ENCODE results near the gene VN1R4.
"Not testable (repeated sequence)": the region's sequence is repeated elsewhere in the genome, so short reads cannot be mapped to it uniquely, and the experiment has no call there.

VN1R4 gene, protein sequence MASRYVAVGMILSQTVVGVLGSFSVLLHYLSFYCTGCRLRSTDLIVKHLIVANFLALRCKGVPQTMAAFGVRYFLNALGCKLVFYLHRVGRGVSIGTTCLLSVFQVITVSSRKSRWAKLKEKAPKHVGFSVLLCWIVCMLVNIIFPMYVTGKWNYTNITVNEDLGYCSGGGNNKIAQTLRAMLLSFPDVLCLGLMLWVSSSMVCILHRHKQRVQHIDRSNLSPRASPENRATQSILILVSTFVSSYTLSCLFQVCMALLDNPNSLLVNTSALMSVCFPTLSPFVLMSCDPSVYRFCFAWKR

DNA sequence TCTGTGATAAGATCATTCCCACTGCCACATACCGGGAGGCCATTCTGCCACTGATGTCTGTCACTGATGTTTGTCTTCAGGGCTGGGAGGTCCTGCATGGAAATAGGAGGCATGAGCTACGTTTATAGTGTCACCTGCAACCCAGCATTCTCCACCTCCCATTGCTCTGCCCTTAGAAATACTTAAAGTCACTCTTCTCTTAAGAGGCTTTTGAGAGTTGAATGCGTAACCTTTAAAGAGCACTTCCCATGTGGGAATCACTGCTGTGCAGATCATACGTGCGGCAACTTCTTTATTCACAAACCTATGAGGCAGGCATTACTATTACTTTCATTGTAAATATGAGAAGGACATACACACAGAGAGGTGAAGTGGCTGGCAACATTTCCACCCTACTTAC, at the start of gene VN1R4:
Gene VN1R4, minus strand, starts transcription at position 101 of the 400 bp plus-strand sequence. Its CDS starts 58 bp downstream, at position 43.
- not testable (repeated sequence) for H3K4me3 ChIP-seq (ENCODE audit: low read depth, low read length)

DNA sequence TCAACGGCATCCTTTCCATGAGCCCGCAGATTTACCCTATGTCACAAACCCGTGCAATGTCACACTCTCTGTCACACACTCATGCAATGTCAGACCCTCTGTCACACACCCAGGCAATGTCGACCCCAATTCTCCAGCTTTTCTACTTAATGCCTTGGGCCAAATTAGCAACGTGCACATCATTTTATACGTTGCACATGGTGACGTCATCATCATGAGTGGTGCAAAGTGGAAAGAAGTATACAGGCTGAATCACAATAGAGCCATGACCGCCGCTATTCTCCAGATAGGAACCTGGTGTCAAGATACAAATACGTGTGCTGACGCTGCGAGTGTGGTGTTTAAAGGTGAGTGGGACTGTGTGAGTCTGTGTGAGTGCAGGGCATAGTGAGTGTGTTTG, 44.4 kb upstream of the VN1R4 start:
- no peak overlapping the region for H3K4me3 ChIP-seq (ENCODE audit: low read depth, low read length)

DNA sequence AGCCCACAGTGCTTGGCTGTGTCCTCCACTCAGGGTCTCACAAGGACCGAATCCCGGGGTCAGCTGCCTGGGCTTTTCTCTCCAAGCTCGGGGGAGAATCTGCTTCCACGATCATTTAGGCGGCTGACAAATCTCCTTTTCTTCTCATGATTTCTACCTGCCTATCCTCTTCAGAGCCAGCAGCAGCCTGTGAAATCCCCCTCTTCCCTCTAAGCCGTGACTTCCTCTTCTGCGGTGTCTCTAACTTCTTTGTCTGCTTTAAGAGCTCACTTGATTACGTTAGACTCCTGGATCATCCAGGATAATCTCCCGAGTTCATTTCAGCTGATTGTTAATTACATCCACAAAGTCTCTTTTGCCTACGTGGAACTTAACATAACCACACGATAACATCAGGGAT, 43.5 kb upstream of the VN1R4 start:
- no peak overlapping the region for H3K4me3 ChIP-seq (ENCODE audit: low read depth, low read length)

DNA sequence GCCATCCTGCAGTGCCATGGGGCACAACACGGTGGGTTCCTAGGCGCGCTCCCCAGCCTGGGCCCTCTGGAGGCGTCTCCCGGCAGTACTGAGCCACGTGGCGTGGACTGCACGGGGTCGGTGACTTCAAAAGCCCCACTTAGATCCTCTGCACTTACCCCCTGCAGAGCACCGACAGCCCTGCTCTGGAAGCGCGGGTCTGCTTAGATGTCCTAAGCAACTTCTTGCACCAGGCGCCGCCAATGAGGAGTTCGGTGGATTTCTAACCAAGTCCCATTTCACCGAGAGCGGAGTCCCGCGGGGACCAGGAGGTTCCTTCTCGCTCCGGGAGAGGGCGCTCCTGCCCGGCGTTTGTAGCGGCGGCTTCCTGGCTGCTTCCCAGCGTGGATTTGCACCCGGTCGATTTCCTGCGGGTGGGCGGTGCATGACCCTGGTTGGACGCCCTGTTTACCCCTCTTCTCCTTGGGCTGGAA, 40.9 kb upstream of the VN1R4 start:
- no peak overlapping the region for H3K4me3 ChIP-seq (ENCODE audit: low read depth, low read length)

DNA sequence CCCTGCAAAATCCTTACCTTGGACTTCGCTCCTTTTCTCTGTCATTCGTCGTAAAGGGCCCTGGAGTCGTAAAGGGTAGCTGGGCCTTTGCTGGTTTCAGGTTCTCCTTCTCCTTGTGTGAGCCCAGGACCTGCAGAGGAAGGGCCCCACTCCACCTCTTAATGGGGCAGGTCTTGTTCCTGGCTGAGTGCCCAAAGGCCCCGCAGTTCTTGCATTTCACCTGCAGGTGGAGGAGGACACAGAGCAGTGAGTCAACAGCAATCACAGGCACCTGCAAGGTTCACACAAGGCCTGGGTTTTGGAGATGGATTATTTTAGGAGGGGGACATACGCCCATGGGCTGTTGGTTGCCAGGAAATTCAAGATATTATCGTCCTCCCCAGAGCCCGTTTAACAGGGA, 33.8 kb upstream of the VN1R4 start:
- H3K4me3 ChIP-seq (ENCODE audit: low read depth, low read length) = not testable (repeated sequence)

DNA sequence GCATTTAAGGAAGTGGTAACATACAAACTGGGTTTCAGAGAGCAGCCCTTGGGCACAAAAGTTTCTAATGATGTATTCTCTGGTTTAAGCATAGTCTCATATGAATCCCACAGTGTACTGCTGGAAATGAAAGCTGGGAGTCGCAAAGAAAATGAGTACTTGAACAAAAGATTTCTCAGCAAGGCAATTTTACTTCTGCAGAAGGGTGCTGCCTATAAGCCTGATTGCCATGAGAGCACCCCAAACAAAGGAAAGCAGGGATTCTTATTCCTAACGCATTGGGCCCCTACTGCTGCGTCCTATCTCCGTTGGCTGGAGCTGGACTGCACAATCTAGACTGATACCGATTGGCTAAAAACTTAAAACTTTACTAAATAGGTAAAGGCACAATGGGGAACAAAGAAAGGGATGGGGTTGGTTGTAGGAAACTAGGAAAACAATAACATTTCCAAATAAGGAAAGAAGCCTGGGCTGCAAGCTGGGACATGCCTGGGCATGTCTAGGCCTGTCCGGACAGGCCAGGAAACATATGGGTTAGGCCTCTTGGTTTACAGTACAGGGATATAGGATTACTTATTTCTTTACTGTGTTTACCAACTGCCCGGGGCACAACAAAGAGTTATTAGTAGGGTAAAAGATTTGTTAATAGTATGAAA, 27.4 kb upstream of the VN1R4 start:
- H3K4me3 ChIP-seq (ENCODE audit: low read depth, low read length) = no peak overlapping the region

DNA sequence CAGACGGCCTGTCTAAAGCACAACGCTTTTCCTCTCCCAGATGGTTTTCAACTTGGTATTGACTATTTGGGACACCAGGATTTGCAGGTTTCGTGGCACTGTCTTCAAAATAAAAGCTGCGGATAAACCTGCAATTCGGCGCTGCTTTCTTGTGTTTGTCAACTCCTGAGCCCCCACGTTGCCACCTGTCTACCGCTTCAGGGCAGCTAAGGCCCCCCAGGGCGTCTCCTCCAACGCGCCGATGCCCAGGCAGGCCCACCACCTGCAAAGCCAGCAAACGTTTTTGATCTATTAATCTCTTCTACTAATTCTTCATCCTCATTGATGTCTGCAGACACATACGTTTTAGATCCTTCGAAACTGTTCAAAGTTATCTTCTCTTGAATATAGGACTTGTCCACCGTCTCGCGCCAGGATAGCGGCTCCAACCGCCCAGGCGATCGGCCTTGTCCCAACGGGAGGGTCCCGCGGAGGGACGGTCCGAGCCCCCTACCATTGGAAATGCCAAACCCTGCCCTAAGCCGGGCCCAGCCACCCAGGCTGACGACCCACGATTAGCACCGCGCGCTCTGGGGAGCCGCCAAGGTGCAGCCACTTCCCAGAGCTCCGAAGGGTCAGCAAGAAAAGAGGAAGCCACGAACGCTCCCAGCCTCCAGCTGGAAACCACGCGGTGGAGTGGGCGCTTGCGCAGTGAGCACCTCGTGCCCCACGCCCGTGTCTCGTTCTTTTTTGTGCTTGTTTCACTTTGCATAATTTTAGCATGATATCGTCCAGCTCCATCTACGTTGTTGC, 23.4 kb upstream of the VN1R4 start:
- H3K4me3 ChIP-seq (ENCODE audit: low read depth, low read length) = no peak overlapping the region

DNA sequence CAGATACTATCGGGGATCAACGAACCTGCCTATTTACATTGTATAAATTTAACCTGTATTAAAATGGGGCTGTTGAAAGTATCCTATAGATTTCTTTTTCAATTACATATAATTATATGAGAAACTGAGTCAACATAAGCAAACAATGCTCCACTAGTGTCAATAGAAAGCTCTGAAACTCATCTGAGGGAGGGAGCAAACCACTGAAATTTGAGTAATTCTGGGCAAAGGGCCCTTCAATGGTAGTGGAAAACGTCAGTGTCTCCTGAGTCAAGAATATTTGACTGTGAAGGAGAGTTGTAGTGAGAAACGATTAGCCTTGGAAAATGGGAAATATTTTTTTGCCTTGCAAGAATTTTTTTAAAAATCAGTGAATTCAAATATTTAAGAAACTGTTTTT, 17.6 kb upstream of the VN1R4 start:
- H3K4me3 ChIP-seq (ENCODE audit: low read depth, low read length) = no peak overlapping the region

DNA sequence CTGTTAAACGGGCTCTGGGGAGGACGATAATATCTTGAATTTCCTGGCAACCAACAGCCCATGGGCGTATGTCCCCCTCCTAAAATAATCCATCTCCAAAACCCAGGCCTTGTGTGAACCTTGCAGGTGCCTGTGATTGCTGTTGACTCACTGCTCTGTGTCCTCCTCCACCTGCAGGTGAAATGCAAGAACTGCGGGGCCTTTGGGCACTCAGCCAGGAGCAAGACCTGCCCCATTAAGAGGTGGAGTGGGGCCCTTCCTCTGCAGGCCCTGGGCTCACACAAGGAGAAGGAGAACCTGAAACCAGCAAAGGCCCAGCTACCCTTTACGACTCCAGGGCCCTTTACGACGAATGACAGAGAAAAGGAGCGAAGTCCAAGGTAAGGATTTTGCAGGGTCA, 14.4 kb upstream of the VN1R4 start:
- not testable (repeated sequence) for H3K4me3 ChIP-seq (ENCODE audit: low read depth, low read length)

DNA sequence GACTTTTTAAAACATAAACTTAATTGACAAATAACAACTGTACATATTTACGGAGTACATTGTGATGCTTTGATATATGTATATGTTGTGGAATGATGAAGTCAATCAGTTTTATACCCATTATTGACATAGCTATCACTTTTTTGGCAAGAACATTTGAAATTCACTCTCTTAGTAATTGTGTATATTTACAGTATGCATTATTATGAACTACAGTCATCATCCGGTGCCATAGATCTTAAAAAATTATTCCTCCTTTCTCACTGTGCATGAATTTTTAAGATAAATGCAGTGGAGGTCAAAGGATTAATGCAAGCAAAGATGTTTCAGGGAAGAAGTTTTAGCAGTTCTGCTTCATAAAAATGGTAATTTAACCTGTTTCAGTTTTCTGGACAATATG, 8.0 kb upstream of the VN1R4 start:
- no peak overlapping the region for H3K4me3 ChIP-seq (ENCODE audit: low read depth, low read length)

DNA sequence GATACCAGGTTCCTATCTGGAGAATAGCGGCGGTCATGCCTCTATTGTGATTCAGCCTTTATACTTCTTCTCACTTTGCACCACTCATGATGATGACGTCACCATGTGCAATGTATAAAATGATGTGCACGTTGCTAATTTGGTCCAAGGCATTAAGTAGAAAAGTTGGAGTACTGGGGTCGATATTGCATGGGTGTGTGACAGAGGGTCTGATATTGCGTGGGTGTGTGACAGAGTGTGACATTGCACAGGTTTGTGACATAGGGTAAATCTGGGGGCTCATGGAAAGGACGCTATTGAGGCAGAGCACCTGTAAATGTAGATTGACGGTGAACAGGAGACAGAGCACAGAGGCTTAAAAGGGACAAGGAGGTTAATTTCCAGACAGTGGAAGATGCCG, 4.5 kb upstream of the VN1R4 start:
- H3K4me3 ChIP-seq (ENCODE audit: low read depth, low read length) = no peak overlapping the region

DNA sequence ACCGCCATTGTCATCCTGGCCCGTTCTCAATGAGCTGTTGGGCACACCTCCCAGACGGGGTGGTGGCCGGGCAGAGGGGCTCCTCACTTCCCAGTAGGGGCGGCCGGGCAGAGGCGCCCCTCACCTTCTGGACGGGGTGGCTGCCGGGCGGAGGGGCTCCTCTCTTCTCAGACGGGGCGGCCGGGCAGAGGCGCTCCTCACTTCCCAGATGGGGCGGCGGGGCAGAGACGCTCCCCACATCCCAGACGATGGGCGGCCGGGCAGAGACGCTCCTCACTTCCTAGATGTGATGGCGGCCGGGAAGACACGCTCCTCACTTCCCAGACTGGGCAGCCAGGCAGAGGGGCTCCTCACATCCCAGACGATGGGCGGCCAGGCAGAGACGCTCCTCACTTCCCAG, 2.3 kb upstream of the VN1R4 start:
- not testable (repeated sequence) for H3K4me3 ChIP-seq (ENCODE audit: low read depth, low read length)

DNA sequence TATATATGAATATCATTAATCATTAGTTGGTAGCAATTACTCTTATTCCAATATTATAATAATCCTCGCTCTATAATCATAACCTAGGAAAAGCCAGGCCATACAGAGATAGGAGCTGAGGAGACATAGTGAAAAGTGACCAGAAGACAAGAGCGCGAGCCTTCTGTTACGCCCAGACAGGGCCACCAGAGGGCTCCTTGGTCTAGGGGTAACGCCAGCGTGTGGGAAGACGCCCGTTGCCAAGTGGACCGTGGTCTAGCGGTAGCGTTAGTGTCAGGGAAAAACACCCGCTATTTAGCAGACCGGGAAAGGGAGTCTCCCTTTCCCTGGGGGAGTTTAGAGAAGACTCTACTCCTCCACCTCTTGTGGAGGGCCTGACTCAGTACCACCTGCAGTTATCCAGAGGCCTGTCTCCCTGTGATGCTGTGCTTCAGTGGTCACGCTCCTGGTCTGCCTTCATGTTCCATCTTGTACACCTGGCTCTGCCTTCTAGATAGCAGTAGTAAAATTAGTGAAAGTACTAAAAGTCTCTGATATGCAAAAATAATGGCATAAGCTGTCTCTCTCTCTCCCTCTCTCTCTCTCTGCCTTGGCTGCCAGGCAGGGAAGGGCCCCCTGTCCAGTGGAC, 9.7 kb downstream of the VN1R4 start, which contains the start of gene VN1R2:
Gene VN1R2, plus strand, starts transcription at position 578 of the 628 bp plus-strand sequence. CDS start 84 bp downstream, outside the sequence.
- not testable (repeated sequence) for H3K4me3 ChIP-seq (ENCODE audit: low read depth, low read length)

DNA sequence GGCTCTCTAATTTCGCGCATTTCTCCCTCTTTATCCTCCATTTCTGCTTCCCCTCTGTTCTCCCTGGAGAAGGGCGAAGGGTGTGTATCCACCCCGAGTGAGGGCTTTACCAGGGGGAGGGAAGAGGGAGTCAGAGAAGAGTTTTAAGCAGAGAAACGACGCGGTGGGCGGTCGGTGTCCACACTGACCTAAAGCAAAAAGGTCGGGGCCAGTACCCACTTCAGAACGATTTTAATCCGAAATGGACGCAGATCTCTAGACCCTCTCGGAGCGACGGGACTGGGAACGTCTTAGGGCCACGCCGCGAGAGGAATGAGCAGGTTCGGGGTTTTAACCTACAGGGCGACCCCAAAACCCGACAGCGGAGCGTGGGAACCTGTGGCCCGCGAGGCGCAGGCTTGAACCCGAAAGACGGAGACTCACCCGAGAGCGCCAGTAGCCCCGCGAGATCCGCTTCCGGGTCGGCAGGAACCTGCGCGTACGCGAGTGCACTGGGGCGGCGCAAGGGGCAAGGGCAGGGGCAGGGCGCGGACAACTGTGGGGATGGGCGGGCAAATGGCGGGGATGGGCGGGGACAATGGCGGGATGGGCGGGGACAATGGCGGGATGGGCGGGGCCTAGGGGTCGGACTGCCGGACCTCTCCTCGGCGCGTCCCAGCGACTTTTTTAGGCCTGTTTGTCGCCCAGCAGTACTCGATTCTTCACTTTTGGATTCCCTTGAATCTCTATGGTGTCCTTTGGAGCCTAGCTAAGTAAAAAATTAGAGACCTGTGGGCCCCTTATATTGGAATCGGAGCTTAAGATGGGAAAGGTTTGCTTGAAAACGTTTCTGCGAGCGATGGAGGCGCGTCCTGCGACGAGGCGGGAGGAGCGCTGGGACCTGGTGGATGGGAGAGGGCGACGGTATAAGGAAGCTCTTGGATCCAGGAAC, 12.8 kb downstream of the VN1R4 start, which contains the start of gene ZNF677:
Gene ZNF677, minus strand, starts transcription at position 463 of the 931 bp plus-strand sequence. CDS start 3,323 bp downstream, outside the sequence.
- peak within 1 kb of the TSS; percentile 93 for H3K4me3 ChIP-seq (ENCODE audit: low read depth, low read length)

DNA sequence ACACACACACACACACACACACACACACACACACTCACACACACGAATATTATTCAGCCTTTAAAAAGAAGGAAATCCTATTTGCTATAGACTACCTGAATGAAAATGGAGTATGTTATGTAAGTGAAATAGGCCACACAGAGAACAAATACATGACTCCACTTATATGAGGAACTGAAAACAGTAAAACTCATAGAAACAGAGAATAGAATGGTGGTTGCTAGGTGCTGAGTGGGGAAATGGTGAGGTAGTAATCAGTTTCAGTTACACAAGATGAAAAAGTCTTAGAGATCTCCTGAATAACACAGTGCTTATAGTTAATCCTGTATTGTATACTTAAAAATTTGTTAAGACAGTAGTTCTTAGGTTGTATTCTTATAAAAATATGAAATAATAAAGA, 21.0 kb downstream of the VN1R4 start:
- H3K4me3 ChIP-seq (ENCODE audit: low read depth, low read length) = no peak overlapping the region

DNA sequence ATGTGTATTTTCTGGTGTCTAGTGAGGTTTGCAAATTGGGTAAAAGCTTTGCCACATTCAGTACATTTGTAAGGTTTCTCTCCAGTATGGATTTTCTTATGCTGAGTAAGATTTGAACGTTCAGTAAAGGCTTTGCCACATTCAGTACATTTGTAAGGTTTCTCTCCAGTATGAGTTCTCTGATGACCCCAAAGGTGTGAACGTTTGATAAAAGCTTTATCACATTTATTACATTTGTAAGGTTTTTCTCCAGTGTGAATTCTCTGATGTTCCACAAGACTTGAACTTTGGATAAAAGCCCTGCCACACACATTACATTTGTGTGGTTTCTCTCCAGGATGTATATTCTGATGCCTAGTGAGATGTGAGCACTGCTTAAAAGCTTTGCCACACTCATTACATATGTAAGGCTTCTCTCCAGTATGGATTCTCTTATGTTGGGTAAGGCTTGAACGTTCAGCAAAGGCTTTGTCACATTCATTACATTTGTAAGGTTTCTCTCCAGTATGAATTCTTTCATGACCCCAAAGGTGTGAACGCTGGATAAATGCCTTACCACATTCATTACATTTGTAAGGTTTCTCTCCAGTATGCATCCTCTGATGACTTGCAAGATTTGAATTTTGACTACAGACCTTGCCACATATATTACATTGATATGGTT, 30.3 kb downstream of the VN1R4 start:
- H3K4me3 ChIP-seq (ENCODE audit: low read depth, low read length) = no peak overlapping the region

DNA sequence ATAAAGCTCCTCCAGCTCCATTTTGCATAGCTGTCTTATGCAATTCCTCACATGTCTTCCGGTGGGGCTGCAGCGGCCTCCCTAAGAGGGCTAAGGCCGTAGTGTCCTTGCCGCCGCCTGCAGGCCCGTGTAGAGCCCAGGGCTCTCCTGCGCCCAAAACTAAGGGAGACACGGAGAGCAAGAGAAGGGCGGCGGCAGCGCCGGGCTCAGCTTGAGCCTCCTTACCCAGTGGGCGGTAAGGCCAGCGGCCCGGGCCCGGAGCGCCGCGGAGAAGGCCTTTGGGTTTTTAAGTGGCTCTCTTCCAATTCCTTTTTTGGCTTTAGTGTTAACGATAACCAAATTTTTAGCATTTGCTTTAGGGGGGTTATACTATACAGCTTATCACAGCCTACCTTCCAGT, 42.9 kb downstream of the VN1R4 start:
- no peak overlapping the region for H3K4me3 ChIP-seq (ENCODE audit: low read depth, low read length)

DNA sequence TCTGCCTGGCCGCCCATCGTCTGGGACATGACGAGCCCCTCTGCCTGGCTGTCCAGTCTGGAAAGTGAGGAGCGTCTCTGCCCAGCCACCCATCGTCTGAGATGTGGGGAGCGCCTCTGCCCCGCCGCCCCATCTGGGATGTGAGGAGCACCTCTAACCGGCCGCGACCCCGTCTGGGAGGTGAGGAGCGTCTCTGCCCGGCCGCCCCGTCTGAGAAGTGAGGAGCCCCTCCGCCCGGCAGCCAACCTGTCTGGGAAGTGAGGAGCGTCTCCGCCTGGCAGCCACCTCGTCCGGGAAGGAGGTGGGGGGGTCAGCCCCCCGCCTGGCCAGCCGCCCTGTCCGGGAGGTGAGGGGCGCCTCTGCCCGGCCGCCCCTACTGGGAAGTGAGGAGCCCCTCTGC, 44.8 kb downstream of the VN1R4 start:
- H3K4me3 ChIP-seq (ENCODE audit: low read depth, low read length) = not testable (repeated sequence)
